Naive B cell (primary cell): ENCODE results near the gene CD151. TPM values are rescaled to one million over a fixed set of nuclear protein-coding genes. Genes with fewer than 3 reads are reported as not detected.

Experiments used
- ATAC-seq, 2 donors: fragments of 150-1000 bp; cut with Tn5 transposase; 2 replicates each; pipeline ENCODE4 v1.10.0; 2021; ENCODE audit warnings: low read depth in 2 of 2, mild to moderate bottlenecking in 2 of 2, moderate library complexity in 2 of 2
- DNase-seq: peaks from one replicate; pipeline ENCODE4 v3.0.0; 2022
- H3K27ac Mint-ChIP-seq, 6 donors: one replicate each; pipeline ENCODE4 v1.8.0; 2020 to 2022; ENCODE audit warnings: mild to moderate bottlenecking in 6 of 6, mixed read lengths in 6 of 6, moderate library complexity in 5 of 6, inconsistent platforms in 2 of 6
- H3K27me3 Mint-ChIP-seq, 3 donors: one replicate each; pipeline ENCODE4 v1.8.0; 2021 to 2022; ENCODE audit warnings: mixed read lengths in 3 of 3, mild to moderate bottlenecking in 1 of 3
- H3K36me3 Mint-ChIP-seq, 2 donors: one replicate each; pipeline ENCODE4 v1.8.0; 2020 to 2022; ENCODE audit warnings: mixed read lengths in 2 of 2, inconsistent platforms in 1 of 2, mild to moderate bottlenecking in 1 of 2
- H3K4me1 Mint-ChIP-seq, 3 donors: one replicate each; pipeline ENCODE4 v1.8.0; 2020 to 2022; ENCODE audit warnings: mixed read lengths in 3 of 3, inconsistent platforms in 1 of 3, mild to moderate bottlenecking in 1 of 3, moderate library complexity in 1 of 3
- H3K4me3 Mint-ChIP-seq, 8 donors: one replicate each; pipeline ENCODE4 v1.8.0; 2020 to 2022; ENCODE audit warnings: mild to moderate bottlenecking in 8 of 8, mixed read lengths in 8 of 8, moderate library complexity in 8 of 8, inconsistent platforms in 2 of 8
- H3K9me3 Mint-ChIP-seq, 7 donors: one replicate each; pipeline ENCODE4 v1.8.0; 2020 to 2022; ENCODE audit warnings: mixed read lengths in 7 of 7, mild to moderate bottlenecking in 5 of 7, inconsistent platforms in 2 of 7, moderate library complexity in 1 of 7
- polyA plus RNA-seq, 6 donors: library from polyadenylated mRNA; unstranded; fragments of 300-500 nt; fragmentation: Illumina TruSeq; gene quantifications; one replicate each; pipeline ENCODE4 v1.2.3, GENCODE V29; 2021; ENCODE audit warnings: low read depth in 6 of 6

Gene CD151
- polyA plus RNA-seq, 6 donors from 2014 or later = 1.2 to 5.8 (median 3.2) TPM

DNA sequence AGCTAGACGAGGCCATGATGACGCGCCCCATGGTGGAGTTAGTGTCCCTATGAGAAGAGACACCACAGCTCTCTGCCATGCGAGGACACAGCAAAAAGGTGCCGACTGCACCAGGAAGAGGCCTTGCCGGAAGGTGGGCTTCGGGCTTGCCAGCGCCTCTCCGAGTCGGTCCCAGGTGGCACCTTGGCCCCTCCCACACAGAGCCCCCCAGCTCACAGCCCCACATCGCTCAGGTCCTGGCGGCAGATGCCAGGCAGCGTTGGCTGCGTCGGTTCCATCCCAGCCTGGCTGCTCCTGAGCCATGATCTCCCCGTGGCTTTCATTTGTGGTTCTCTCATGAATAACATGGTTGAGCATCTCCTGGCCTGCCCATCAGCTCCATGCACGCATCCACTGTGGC lies 53.8 kb downstream of the CD151 start:
- Mint-ChIP-seq H3K4me3 (peak overlapping the region in 1 of 8 donors; percentile 37), H3K27me3 (no peaks in the 10 kb centered on the region)
- ATAC-seq = no peak

GRCh38 chr11:887589-887988 lies 54.8 kb downstream of the CD151 start:
- Mint-ChIP-seq H3K9me3 (no peaks in the 10 kb centered on the region), H3K27me3 (no peaks in the 10 kb centered on the region), H3K4me1 (peaks cover 0 to 8% (median 7%) of the 10 kb centered on the region in 3 donors), H3K27ac (no peak overlapping the region), H3K4me3 (no peak overlapping the region), H3K36me3 (peaks cover under 1 to 10% of the 10 kb centered on the region in 2 donors)
- ATAC-seq (no peak), DNase-seq (no peak)

More for the DNA sequence above, 53.8 kb downstream of the CD151 start:
- H3K9me3 Mint-ChIP-seq = no peaks in the 10 kb centered on the region
- no peak overlapping the region for H3K27ac Mint-ChIP-seq
- no peak for DNase-seq
- peaks cover 0 to 8% (median 7%) of the 10 kb centered on the region in 3 donors for H3K4me1 Mint-ChIP-seq
- peaks cover 6 to 16% of the 10 kb centered on the region in 2 donors for H3K36me3 Mint-ChIP-seq

Other genes with a start within 250 kb of the CD151 start
- gene IRF7, start 217.0 kb upstream of the CD151 start, polyA plus RNA-seq = 10 to 100 TPM; 28.5 to 89.8 (median 50.2) TPM
- not detected for gene CDHR5, start 208.0 kb upstream of the CD151 start, polyA plus RNA-seq
- gene SCT, start 205.8 kb upstream of the CD151 start, polyA plus RNA-seq = not detected
- gene DRD4, start 195.7 kb upstream of the CD151 start, polyA plus RNA-seq = not detected
- 10 to 100 TPM; 16.7 to 39.8 (median 24.7) TPM for gene DEAF1, start 137.7 kb upstream of the CD151 start, polyA plus RNA-seq
- gene TMEM80, start 137.1 kb upstream of the CD151 start, polyA plus RNA-seq = 10 to 100 TPM; 31.5 to 41.0 (median 36.6) TPM
- 1 to 10 TPM; 1.3 to 7.6 (median 3.3) TPM for gene EPS8L2, start 126.7 kb upstream of the CD151 start, polyA plus RNA-seq
- 100 to 1,000 TPM; 156 to 201 (median 164) TPM for gene TALDO1, start 85.5 kb upstream of the CD151 start, polyA plus RNA-seq
- gene GATD1, start 55.5 kb upstream of the CD151 start, polyA plus RNA-seq = 10 to 100 TPM in 1 of 6 donors, 1 to 10 TPM in 4, not detected in 1; 4.5 to 14.1 (median 7.0) TPM
- gene CEND1, start 42.9 kb upstream of the CD151 start, polyA plus RNA-seq = not detected
- 1 to 10 TPM; 6.8 to 9.4 (median 7.2) TPM for gene SLC25A22, start 34.7 kb upstream of the CD151 start, polyA plus RNA-seq
- 1 to 10 TPM in 5 of 6 donors, not detected in 1; 2.6 to 6.2 (median 3.5) TPM for gene PIDD1, start 27.7 kb upstream of the CD151 start, polyA plus RNA-seq
- 1,000 to 10,000 TPM; 1,447 to 3,573 (median 3,150) TPM for gene RPLP2, start 23.0 kb upstream of the CD151 start, polyA plus RNA-seq
- 10 to 100 TPM; 13.0 to 49.9 (median 26.9) TPM for gene PNPLA2, start 14.0 kb upstream of the CD151 start, polyA plus RNA-seq
- gene CRACR2B, start 5.0 kb upstream of the CD151 start, polyA plus RNA-seq = under 1 TPM in 3 of 6 donors, not detected in 3; 0.41 to 1.00 (median 0.55) TPM
- 10 to 100 TPM; 41.3 to 68.4 (median 55.9) TPM for gene POLR2L, start 9.6 kb downstream of the CD151 start, polyA plus RNA-seq
- gene TSPAN4, start 9.9 kb downstream of the CD151 start, polyA plus RNA-seq = 1 to 10 TPM in 5 of 6 donors, not detected in 1; 1.5 to 3.4 (median 2.8) TPM
- gene CHID1, start 77.9 kb downstream of the CD151 start, polyA plus RNA-seq = 10 to 100 TPM; 39.0 to 69.7 (median 47.2) TPM
- 1 to 10 TPM; 3.3 to 9.2 (median 4.7) TPM for gene AP2A2, start 92.9 kb downstream of the CD151 start, polyA plus RNA-seq
- under 1 TPM in 1 of 6 donors, not detected in 5; 0.04 TPM for gene MUC6, start 203.8 kb downstream of the CD151 start, polyA plus RNA-seq
- gene MUC2, start 241.9 kb downstream of the CD151 start, polyA plus RNA-seq = not detected